AG08396 (cell line): ENCODE measurements around the gene DYNLT1.
"Not testable (repeated sequence)": the region's sequence is repeated elsewhere in the genome, so short reads cannot be mapped to it uniquely, and the experiment has no call there.

ENCODE experiments used
- DNase-seq: peaks from one replicate; pipeline ENCODE4 v3.0.0; 2012; ENCODE audit warnings: low spot score, mixed read lengths

The DYNLT1 gene

DNA sequence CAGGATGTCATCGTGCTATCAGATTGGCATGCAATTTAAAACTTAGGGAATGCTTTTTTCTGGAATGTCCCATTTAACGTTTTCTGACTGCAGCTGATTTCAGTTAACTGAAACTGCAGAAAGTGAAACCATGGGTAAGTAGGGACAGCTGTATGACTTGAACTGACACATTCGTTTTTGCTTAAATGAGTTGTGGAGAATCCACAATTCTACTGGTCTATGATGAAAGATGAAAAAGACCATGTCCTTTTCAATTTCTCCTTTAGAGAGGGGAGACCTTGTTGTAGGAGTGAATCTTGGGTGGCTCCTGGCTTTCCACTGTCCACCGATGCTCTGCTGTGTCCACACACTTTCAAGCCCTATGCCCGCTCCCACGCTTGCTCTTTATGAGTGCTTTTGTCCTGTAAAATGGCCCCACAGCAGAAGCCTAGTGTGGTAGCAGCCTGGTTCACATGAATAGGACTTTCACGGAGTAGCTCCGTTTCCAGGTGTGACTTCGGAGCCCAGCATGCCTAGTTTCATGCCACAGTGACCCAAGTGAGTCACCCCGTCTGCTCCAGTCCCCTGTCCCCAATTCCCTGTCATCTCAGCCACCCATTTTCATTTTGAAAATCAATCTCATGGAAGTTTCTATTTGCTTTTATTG, 21.9 kb downstream of the DYNLT1 start:
- no peak for DNase-seq

DNA sequence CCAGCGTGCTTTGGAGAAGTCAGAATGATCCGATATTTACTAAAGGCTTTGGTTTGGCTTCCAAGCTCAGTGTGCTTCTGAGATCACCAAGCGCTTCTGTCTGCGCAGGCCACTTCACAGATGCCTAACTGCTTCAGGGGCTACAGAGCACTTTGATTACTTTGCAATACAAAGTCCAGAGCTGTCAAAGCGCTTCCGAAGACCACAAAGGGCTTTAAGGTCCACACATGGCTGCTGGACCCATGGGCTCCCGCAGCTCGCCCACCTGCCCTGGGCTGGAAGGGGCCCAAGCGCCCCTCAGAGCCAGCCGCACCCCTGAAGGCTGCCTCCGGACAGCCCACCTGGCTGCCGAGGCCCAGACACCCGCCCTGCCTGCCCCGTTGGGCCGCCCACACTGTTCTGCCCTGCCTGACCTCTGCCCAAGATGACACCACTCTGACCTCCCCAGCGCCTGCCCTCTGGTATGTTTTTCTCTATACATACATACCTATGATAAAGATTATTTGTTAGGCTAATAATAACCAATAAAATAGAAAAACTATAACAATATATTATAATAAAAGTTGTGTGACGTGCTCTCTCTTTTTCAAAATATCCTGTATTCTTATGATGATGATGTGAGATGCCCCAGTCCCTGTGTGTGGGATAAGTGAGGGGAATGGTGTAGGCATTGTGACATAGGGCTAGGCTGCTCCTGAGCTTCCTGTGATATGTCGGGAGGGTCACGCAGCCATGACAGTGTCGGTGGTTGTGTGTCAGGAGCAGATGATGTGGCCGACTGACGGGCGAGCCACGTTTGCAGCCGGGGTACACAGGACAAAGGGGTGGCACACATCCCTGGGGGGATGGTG, 22.6 kb downstream of the DYNLT1 start:
- no peak for DNase-seq

DNA sequence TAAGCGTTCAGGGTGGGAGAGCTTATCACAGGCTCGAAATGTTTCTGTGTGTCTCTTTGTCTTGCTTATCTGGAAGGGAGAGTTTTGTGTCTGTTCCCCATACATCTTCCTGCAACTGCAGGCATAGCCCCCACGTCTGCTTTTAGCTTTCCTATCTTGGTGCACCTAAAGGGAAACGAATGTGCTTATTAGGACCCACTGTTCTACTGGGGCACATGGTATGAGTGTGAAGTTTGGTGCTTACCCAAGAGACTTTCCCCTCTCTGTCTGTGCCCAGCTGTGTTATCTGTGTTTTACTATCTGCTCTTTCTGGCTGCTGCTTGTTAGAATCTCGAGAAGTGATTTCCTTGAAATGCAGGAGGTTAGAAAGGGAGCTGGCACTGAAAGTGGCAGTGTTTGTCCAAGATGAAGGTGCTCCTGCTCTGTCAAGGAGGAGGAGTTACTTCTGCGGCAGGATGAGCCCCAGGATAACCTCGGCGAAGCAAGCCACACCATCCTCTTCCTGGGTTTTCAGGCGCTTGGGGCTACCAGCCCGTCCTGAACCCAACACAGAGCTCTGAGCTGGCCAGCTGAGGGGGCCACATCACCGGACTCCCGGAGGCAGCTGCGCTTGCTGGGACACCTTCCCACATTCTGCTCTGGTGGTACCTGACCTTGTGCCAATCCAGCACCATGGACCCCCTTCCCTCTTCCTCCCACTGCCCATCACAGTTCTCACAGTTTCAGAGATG, 23.4 kb downstream of the DYNLT1 start:
- DNase-seq, result no peak

DNA sequence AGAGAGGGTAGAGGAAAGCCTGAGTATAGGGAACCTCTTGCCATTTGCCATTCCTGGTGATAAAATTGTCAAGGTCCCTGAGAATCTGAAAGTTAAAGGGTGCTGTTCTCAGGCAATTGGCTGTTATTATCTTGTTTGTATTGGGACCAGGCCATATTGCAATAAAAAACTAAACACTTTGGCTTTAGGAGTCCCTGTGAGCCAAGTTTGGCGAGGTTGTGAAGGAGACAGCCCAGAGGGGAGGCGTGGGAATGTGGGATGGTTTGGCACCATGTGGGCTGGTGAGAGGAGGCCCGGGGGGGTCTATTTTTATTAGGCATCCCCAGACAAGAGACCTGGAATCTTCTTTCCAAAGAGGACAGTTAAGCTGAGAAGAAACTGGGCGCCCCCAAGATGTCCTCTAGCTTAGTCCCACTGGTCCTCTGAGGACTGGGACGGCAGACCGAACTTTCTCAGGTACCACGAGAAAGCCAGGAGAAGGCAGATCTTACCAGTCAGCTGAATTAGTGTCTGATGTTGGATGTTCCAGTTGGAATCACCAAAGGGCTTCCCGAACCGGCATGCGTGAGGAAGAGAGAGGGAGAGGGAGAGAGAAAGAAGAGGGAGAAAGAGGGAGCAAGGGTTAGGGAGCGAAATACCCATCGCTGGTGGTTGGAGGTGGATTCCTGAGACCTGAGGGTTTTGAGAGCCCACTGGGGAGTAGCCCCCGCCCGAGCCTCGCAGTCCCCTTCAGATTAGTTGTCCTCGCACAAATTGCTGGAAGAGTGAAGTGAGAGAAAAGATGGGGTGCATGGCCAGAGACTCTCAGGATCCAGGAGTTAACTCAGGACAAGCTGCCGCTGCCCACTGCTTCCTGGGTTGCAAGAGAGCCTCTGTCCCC, 24.4 kb downstream of the DYNLT1 start:
- DNase-seq, result no peak

DNA sequence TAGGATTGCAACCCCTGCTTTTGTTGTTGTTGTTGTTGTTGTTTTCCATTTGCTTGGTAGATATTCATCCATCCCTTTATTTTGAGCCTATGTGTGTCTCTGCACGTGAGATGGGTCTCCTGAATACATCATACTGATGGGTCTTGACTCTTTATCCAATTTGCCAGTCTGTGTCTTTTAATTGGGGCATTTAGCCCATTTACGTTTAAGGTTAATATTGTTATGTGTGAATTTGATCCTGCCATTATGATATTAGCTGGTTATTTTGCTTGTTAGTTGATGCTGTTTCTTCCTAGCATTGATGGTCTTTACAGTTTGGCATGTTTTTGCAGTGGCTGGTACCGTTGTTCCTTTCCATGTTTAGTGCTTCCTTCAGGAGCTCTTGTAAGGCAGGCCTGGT, 26.3 kb downstream of the DYNLT1 start:
- not testable (repeated sequence) for DNase-seq

DNA sequence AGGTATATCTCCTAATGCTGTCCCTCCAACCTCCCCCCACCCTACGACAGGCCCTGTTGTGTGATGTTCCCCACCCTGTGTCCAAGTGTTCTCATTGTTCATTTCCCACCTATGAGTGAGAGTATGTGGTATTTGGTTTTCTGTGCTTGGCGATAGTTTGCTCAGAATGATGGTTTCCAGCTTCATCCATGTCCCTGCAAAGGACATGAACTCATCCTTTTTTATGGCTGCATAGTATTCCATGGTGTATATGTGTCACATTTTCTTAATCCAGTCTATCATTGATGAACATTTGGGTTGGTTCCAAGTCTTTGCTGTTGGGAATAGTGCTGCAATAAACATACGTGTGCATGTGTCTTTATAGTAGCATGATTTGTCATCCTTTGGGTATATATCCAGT, 29.9 kb downstream of the DYNLT1 start:
- DNase-seq, result not testable (repeated sequence)

DNA sequence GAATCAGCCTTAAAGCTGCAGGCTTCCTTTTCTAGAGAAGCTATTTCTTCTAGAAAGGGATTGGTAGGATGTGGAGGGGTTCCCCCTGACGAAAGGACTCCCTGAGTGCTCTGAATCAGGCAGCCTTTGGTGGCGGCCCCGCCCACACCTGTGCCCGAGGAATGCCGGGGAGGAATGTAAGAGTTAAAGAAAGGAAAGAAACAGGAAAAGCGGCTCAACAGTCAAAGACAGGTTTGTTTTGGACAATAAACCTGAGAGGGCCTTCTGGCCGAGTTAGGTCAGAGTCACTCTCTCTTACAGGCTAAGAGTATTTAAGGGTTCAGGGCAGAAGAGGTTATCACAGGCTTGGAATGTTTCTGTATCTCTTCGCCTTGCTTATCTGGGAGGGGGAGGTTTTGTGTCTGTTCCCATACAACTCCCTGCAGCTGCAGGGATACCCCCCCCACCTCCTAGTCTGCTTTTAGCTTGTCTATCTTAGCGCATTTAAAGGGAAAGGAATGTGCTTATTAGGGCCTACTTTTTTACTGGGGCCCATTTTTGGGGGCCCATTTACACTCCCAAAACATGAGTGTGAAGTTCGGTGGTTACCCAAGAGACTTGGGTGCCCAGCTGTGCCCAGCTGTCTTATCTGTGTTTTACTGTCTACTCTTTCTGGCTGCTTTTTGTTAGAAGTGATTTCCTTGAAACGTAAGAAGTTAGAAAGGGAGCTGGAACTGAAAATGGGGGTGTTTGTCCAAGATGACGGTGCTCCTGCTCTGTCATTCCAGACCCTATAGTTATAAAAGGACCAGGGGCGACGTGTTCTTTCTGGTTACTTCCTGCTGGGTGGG, 32.8 kb downstream of the DYNLT1 start:
- no peak for DNase-seq

DNA sequence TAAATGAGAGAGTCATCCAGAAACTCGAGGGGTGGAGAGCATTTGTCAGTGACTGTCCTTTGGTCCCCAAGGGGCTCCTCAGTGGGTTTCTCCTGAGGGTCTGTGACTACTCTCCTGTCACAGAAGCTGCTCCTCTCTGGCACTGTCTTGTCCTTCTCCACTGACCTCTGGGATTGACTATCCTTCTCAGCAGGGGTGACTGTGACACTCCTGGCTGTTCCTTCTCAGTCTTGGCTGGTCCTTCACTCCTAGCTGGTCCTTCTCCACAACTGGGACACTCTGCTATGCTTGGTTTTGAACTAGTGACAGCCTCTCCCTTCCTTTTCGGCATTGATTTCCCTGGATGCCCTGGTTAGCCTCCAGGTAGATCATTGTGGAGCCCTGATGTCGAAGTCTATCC, 33.5 kb downstream of the DYNLT1 start:
- DNase-seq, result no peak

DNA sequence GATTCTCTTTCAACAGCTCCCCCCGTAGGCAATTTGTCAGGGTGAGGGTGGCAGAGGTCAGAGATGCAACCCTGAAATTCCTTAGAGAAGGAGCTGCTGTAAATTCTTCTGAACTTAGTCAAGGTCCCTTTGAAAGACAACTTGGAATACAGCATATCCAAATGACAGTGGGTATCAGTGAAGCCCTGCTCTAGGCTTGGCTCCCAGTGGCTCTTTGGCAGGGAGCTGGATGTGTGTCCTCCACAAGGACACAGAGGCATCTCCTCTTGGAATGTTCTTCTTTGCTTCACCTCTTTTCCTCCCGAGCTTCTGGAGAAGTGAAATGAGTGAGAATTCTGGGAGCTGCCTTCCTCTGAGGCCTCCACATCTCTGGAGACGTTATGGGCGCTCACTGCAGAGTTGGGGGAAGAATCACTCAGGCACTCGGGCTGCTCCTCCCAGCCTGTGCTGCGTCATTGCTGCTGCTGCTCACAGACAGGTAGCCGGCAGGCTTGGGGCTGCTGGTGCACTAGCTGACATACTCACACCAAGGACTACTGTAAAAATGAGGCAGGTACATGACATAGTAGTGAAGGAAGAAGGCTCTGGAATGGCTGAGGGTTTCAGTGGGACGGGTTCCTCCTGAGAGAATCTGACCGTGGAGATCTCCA, 34.1 kb downstream of the DYNLT1 start:
- no peak for DNase-seq

DNA sequence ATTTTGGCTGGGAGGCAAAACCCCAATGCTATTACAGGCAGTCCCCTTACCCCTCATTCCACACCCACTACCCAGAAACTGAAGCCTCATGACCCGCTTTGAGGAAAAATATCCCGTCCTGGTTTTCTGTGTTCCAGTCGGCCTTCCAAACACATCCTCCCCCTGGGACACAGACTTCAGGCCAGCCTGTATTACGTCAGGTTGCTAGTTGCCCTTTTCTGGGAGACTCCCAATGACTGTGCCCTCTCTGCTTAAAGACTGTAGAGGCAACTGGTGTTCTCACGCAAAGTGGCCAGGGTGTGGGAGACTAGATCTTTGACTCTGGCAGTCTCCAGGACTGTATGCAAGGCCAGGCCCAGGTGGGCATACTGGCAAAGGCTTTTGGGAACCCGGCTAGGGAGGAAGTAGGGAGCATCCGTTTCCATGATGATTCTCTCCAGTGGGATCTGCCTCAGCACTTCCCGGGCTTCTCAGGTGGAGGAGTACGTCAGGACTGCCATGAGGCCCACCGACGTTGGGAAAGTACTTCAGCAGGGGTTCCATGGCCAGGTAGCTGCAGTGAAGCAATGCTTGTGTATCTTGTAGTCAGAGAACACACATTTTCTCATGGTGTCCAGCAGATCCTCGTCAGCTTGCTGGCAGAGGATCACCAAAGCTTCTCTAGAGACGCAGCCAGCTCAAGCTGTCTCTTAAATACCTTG, 34.9 kb downstream of the DYNLT1 start:
- no peak for DNase-seq

DNA sequence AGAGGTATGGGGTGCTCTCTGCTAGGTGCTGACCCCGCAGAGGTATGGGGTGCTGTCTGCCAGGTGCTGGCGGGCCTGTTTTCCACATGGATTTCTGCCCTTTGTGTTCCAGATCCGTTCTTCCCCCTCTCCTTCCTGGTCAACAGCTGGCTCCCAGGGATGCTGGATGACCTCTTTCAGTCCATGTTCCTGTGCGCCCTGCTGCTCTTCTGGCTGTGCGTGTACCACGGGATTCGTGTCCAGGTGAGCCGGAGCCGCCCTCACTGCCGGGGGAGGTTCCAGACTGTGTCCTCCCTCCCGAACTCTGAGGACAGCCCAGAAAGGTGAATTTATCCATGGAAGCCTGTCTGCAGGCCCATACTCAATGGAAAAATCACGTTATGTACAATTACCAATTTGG, 36.3 kb downstream of the DYNLT1 start:
- no peak for DNase-seq

DNA sequence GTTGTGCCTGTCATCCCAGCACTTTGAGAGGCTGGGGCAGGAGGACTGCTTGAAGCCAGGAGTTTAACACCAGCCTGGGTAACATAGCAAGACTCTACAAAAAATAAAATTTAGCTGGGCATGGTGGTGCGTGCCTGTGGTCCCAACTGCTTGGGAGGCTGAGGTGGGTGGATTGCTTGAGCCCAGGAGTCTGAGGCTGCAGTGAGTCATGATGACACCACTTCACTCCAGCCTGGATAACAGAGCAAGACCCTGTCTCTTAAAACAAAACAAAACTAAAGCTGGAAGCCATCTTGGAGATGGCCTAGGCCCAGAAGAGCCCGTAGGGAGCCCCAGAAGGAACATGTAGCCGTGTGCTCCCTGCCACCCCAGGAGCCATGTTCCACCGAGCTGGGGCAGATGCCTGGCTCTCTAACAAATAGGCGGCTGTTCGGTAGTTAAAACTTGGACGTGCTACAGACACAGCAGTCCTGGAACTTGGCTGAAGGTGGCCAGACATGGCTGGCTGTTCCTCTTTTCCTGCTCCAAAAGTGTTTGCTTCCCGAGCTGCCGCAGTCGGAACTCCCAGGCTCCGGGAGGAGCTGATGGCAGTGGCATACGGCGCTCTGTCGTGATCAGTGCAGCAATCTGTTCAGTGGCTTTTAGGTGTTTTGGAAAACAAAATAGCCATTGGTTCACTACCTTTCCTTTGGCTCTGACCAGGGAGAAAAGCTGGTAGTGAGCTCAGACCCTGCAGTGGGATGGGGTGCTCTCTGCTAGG, 37.0 kb downstream of the DYNLT1 start:
- no peak for DNase-seq

DNA sequence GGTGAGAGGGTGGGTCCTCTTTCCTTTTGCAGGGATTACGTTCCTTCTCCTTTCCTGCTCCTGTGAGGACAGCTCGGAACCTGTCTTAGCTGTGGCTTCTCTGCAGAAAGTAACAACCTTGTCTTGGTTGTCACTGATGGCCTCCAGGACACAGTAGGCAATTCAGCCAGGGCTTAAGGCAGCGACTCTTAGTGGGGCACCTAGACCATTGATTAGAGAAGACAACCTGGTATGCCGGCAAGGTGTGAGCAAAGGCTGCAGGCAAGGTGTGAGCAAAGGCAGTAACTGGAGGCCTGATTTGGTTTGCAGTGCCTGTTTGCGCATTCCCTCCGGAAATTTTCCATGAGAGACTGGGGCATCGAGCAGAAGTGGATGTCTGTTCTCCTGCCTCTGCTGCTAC, 37.6 kb downstream of the DYNLT1 start:
- no peak for DNase-seq

DNA sequence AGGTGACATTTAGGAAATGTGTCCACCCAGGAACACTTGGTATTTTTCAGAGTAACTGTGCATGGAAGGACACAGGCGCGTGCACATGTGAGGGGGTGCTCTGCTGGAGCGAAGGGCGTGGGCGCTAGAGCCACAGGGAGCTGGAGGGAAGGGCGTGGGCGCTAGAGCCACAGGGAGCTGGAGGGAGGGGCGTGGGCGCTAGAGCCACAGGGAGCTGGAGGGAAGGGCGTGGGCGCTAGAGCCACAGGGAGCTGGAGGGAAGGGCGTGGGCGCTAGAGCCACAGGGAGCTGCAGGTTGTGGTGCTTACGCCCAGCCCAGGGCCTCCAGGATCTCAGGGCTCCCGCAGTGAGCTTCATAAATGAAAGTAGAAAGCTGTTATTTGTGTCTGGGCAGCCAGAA, 38.5 kb downstream of the DYNLT1 start:
- not testable (repeated sequence) for DNase-seq

DNA sequence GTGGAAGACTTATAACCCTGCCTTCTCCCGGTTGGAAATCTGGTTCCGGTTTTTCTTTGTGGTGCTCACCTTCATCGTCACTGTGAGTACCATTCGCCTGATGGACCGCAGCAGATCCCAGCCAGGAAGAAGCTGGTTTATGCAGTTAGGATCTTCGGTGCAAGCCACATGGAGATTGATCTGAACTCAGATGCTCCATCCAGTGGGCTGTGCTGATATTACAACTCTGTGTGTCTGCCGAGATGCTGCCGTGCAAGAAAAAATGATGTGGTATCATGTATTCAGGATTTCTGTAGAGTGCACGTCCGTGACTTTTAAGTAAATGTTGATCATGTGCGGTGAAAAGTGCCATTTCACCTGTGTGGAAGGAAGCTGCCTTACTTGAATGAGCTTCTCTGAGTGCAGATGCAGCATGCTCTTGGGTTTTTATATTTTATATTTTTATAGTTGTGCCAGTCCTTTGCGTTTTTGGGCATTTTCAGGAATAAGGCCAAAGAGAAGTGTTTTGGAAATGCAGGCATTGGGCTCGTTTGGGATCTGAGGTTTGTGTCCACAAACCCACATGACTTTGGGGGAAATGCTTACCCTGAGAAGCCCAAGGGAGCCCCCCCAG, 39.2 kb downstream of the DYNLT1 start:
- peak; percentile 84 for DNase-seq

DNA sequence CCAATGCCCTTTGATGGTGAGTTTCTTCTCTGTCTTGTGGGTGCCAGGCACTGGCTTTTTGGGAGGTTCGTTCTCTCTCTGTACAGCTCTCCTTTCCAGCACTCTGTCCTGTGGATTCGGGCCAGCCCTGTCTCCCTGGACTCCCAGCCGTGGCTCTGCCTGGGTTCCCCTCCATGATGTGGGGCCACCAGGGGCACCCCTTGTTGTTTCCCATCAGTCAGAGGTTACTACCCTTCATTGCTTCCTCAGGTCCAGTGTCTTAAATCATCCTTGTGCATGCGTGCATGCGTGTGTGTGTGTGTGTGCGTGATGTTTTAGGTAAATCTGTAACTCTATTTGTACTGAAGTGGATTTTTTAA, 40.5 kb downstream of the DYNLT1 start:
- DNase-seq, result no peak

DNA sequence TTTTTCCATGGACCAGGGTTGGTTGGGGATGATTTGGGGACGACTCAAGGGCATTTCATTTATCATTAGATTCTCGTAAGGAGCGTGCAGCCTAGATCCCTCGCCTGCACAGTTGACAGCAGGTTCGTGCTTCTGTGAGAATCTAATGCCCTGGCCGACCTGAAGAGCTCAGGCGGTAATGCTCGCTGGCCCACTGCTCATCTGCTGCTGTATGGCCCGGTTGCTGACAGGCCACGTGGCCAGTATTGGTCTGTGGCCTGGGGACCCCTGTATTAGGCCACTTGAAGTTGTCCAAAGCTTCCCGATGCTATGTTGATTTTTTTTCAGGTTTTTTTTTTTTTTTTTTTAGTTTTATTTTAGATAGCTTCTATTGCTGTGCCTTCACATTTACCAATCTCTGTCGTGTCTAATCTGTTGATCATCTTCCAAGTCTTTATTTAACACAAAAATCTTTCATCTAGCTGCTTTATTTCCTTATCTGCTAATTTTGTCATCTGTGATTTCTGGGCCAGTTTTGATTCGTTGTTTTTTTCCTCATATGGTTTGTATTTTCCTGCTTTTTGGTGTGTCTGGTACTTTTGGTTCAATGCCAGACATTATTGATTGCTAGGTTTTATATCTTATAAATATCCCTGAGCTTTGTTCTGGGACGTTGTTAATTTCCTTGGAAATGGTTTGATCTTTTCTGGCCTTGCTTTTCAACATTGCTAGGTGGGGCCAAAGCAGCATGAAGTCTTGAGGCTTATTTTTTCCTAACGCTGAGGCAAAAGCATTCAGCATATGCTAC, 41.1 kb downstream of the DYNLT1 start:
- DNase-seq, result no peak

DNA sequence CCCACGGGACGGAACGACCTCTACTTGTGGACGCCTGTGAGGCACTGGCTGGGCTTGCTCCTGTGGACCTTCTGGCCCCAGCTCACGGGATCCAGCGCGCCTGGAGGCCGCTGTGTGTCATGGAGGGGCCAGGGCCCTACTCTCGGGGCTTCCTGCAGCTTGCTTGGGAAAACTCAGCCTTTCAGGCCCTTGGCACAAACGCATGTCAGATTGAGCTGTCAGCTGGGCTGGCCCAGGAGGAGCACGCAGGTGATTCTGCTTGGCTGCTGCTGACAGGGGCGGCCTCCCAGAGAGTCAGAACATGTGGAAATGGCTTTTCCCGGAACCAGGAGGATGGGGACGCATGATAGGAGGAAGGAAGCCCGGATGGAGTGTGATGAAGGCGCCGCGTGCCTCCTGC, 44.9 kb downstream of the DYNLT1 start:
- no peak for DNase-seq
